ENCODE results near the gene MTCL3.

GRCh38 chr6:127516662-127517273 lies 2.4 kb downstream of the MTCL3 start:
- TF ChIP-seq, protein P1, sequence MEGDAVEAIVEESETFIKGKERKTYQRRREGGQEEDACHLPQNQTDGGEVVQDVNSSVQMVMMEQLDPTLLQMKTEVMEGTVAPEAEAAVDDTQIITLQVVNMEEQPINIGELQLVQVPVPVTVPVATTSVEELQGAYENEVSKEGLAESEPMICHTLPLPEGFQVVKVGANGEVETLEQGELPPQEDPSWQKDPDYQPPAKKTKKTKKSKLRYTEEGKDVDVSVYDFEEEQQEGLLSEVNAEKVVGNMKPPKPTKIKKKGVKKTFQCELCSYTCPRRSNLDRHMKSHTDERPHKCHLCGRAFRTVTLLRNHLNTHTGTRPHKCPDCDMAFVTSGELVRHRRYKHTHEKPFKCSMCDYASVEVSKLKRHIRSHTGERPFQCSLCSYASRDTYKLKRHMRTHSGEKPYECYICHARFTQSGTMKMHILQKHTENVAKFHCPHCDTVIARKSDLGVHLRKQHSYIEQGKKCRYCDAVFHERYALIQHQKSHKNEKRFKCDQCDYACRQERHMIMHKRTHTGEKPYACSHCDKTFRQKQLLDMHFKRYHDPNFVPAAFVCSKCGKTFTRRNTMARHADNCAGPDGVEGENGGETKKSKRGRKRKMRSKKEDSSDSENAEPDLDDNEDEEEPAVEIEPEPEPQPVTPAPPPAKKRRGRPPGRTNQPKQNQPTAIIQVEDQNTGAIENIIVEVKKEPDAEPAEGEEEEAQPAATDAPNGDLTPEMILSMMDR (IDR thresholded peaks at IDR 0.05; ENCODE audit: borderline replicate concordance, extremely low read depth, low read length, poor library complexity, severe bottlenecking): peak; percentile 72
- TF ChIP-seq EZH2 (IDR thresholded peaks at IDR 0.05; ENCODE audit: borderline replicate concordance, low read depth, low read length, severe bottlenecking): no peak
